Right atrium auricular region (tissue), 2 donors: ENCODE data around the gene FBXO3. TPM values are rescaled to one million over a fixed set of nuclear protein-coding genes. Genes with fewer than 3 reads are reported as not detected.

ENCODE experiments used
- DNase-seq: peaks from one replicate; pipeline ENCODE4 v3.0.0-alpha.2; 2019; ENCODE audit warnings: low spot score
- H3K27ac ChIP-seq, 2 donors: fragments of 200-600 bp; sonication (generic); 1 replicate in 1 of 2; 2 replicates in 1 of 2; pipeline ENCODE4 v1.5.1; 2016 to 2019
- H3K27me3 ChIP-seq, 2 donors: fragments of 200-600 bp; sonication (generic); one replicate each; pipeline versions ENCODE4 v1.5.1 to v1.6.0; 2017 to 2019
- H3K36me3 ChIP-seq: fragments of 200-600 bp; sonication (generic); one replicate; pipeline ENCODE4 v1.5.1; 2016
- H3K4me1 ChIP-seq, 2 donors: fragments of 200-600 bp; sonication (generic); one replicate each; pipeline versions ENCODE4 v1.5.1 to v1.6.0; 2017 to 2019
- H3K4me3 ChIP-seq, 2 donors: fragments of 200-600 bp; sonication (generic); 1 replicate in 1 of 2; 2 replicates in 1 of 2; pipeline ENCODE4 v1.5.1; 2017 to 2019; ENCODE audit warnings: mild to moderate bottlenecking in 1 of 2, moderate library complexity in 1 of 2
- H3K9me3 ChIP-seq, 2 donors: fragments of 200-600 bp; sonication (generic); one replicate each; pipeline ENCODE4 v1.5.1; 2019
- total RNA-seq, 2 donors: library from RNA; depleted of rRNA; stranded (reverse); fragments of >200 nt; gene quantifications; one replicate each; pipeline ENCODE4 v1.1.0, GENCODE V29; 2016
- TF ChIP-seq, protein P1 (sequence below), 2 donors: fragments of 200-600 bp; sonication (generic); IDR thresholded peaks; one replicate each; pipeline ENCODE4 v1.5.1; 2019; ENCODE audit warnings: antibody characterized with exemption in 2 of 2

The FBXO3 gene
- total RNA-seq, 2 donors from 2014 or later = 30.7 to 47.9 TPM

DNA sequence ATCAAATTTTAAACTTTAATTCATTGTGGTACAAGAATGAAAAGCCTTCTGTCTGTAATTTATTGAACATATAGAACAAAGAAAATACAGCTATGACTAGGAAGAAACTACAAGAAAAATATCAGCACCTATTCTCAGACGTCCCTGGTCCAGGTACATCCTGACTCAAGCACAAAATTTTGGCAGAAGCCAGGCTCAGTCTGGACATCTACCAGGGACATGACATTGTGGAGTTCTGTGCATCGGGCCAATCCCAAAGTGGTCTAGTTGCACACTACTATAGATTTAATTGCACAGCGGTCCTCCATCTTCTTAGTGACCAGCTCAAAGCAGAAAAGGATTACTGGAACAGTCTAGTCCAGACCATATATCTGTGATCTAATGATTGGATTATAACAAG lies 22.4 kb downstream of the FBXO3 start:
- TF ChIP-seq, protein P1, sequence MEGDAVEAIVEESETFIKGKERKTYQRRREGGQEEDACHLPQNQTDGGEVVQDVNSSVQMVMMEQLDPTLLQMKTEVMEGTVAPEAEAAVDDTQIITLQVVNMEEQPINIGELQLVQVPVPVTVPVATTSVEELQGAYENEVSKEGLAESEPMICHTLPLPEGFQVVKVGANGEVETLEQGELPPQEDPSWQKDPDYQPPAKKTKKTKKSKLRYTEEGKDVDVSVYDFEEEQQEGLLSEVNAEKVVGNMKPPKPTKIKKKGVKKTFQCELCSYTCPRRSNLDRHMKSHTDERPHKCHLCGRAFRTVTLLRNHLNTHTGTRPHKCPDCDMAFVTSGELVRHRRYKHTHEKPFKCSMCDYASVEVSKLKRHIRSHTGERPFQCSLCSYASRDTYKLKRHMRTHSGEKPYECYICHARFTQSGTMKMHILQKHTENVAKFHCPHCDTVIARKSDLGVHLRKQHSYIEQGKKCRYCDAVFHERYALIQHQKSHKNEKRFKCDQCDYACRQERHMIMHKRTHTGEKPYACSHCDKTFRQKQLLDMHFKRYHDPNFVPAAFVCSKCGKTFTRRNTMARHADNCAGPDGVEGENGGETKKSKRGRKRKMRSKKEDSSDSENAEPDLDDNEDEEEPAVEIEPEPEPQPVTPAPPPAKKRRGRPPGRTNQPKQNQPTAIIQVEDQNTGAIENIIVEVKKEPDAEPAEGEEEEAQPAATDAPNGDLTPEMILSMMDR (IDR thresholded peaks at IDR 0.05) = no peak
- Histone ChIP-seq H3K27ac (no peak overlapping the region), H3K36me3 (peaks cover 29% of the 10 kb centered on the region), H3K4me1 (no peaks in the 10 kb centered on the region), H3K9me3 (no peaks in the 10 kb centered on the region), H3K27me3 (no peaks in the 10 kb centered on the region), H3K4me3 (no peak overlapping the region)
- no peak for DNase-seq

- H3K4me1 ChIP-seq = no peaks in the 10 kb centered on the region
- no peak for DNase-seq
- no peak overlapping the region for H3K4me3 ChIP-seq
- H3K27ac ChIP-seq = no peak overlapping the region
- H3K36me3 ChIP-seq = peaks cover 22% of the 10 kb centered on the region
- H3K27me3 ChIP-seq = no peaks in the 10 kb centered on the region
- H3K9me3 ChIP-seq = no peaks in the 10 kb centered on the region
- TF ChIP-seq, protein P1 (IDR thresholded peaks at IDR 0.05) = no peak
Observed at GRCh38 chr11:33747979-33748378, 26.3 kb downstream of the FBXO3 start.

DNA sequence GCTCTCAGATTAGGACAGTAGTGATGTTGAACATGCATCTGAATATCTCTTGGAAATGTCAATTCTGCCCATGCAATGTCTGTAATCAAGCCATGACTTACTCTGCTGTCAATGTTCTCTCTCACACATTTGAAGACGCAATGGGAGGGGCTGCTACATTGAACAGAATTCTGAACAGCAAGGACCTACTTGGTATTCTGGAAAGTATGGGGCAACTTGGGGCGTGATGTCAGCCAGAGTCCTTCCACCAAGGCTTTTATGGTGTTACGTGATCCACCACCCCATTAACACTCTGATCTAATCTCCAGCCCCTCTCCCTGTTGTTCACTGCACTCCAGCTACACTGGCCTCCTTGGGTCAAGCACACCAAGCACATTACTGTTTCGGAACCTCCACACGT lies 31.0 kb downstream of the FBXO3 start:
- peaks cover 11% of the 10 kb centered on the region for H3K36me3 ChIP-seq
- no peak overlapping the region for H3K27ac ChIP-seq
- no peaks in the 10 kb centered on the region for H3K4me1 ChIP-seq
- H3K27me3 ChIP-seq = no peaks in the 10 kb centered on the region
- DNase-seq = no peak
- no peaks in the 10 kb centered on the region for H3K9me3 ChIP-seq
- TF ChIP-seq, protein P1 (IDR thresholded peaks at IDR 0.05) = no peak
- H3K4me3 ChIP-seq = no peak overlapping the region

GRCh38 chr11:33742249-33742851 lies 32.0 kb downstream of the FBXO3 start:
- Histone ChIP-seq H3K27ac (no peak overlapping the region), H3K4me3 (no peak overlapping the region), H3K36me3 (peaks cover 11% of the 10 kb centered on the region), H3K4me1 (peaks cover 0 to 5% of the 10 kb centered on the region in 2 donors), H3K9me3 (no peaks in the 10 kb centered on the region), H3K27me3 (no peaks in the 10 kb centered on the region)
- DNase-seq = no peak
- TF ChIP-seq, protein P1 (IDR thresholded peaks at IDR 0.05) = peak; percentile 42 to 72

GRCh38 chr11:33741806-33742205 lies 32.5 kb downstream of the FBXO3 start:
- Histone ChIP-seq H3K36me3 (peaks cover 11% of the 10 kb centered on the region), H3K9me3 (no peaks in the 10 kb centered on the region), H3K4me3 (no peak overlapping the region), H3K27ac (no peak overlapping the region), H3K4me1 (peaks cover 0 to 10% of the 10 kb centered on the region in 2 donors), H3K27me3 (no peaks in the 10 kb centered on the region)
- DNase-seq = no peak
- TF ChIP-seq, protein P1 (IDR thresholded peaks at IDR 0.05) = no peak

DNA sequence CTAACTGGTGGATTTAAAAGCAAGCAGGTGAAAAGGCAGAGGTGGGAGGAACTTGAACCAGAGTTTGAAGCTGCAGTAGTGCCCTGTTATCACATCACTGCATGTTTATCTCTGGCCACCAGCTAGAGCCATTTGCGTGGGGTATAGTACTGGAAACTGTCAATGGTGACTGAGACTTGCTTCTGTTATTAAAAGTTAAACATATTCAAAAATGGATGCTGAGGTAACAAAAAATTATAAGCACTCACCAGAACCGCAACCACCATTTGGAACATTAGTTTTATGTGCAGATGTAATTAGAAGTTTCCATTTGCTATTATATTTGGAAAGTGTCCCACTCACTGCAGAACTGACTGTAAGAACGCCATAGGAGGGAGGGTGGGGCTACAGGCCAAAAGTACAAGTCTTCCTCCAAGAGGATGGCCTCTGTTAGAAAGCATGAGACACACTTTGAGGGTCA lies 36.9 kb downstream of the FBXO3 start:
- no peak overlapping the region for H3K4me3 ChIP-seq

More for the DNA sequence above, 36.9 kb downstream of the FBXO3 start:
- no peak for DNase-seq
- TF ChIP-seq, protein P1 (IDR thresholded peaks at IDR 0.05) = no peak
- Histone ChIP-seq H3K36me3 (peaks cover 8% of the 10 kb centered on the region), H3K4me1 (peaks cover 0 to 35% of the 10 kb centered on the region in 2 donors), H3K27me3 (no peaks in the 10 kb centered on the region), H3K27ac (peak overlapping the region; percentile 96 to 99), H3K9me3 (no peaks in the 10 kb centered on the region)
